Nephron (organoid): ENCODE results near the gene FMN2.
"Not testable (repeated sequence)": the region's sequence is repeated elsewhere in the genome, so short reads cannot be mapped to it uniquely, and the experiment has no call there.

Experiments used
- H3K27ac Mint-ChIP-seq, 3 experiments: 2 replicates each; pipeline ENCODE4 v1.8.0; 2020; ENCODE audit warnings: mixed read lengths in 3 of 3, mild to moderate bottlenecking in 2 of 3, moderate library complexity in 1 of 3
- H3K27me3 Mint-ChIP-seq: 2 replicates; pipeline ENCODE4 v1.8.0; 2021; ENCODE audit warnings: low read depth, mild to moderate bottlenecking, moderate library complexity, mixed read lengths
- H3K36me3 Mint-ChIP-seq: 2 replicates; pipeline ENCODE4 v1.8.0; 2020; ENCODE audit warnings: low read depth, mixed read lengths
- H3K4me1 Mint-ChIP-seq: 2 replicates; pipeline ENCODE4 v1.8.0; 2020; ENCODE audit warnings: mixed read lengths
- H3K4me3 Mint-ChIP-seq, 3 experiments: 2 replicates each; pipeline ENCODE4 v1.8.0; 2020; ENCODE audit warnings: mild to moderate bottlenecking in 3 of 3, mixed read lengths in 3 of 3, moderate library complexity in 2 of 3
- H3K9me3 Mint-ChIP-seq: 2 replicates; pipeline ENCODE4 v1.8.0; 2020; ENCODE audit warnings: mixed read lengths
- TF ChIP-seq, protein P1 (sequence below), 3 experiments: fragments of 200-600 bp; sonication (generic); IDR thresholded peaks; one replicate each; pipeline ENCODE4 v1.5.0; 2021; ENCODE audit warnings: antibody characterized with exemption in 3 of 3; ENCODE audit not compliant: unreplicated experiment in 3 of 3

FMN2 gene

DNA sequence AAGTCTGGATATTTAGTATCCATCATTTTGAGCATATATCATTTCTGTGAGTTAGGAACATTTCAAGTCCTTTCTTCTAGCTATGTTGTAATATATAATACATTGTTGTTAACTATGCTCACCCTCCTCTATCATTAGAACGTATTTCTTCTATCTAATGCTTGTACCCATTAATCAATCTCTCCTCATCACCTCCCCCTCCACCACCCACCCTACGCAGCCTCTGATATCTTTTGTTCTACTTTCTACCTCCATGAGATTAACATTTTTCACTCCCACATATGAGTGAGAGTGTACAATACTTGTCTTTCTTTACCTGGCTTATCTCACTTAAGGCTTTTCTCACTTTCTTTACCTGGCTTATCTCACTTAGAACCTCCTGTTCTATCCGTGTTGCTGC is 156.2 kb downstream of the FMN2 start:
- TF ChIP-seq, protein P1, sequence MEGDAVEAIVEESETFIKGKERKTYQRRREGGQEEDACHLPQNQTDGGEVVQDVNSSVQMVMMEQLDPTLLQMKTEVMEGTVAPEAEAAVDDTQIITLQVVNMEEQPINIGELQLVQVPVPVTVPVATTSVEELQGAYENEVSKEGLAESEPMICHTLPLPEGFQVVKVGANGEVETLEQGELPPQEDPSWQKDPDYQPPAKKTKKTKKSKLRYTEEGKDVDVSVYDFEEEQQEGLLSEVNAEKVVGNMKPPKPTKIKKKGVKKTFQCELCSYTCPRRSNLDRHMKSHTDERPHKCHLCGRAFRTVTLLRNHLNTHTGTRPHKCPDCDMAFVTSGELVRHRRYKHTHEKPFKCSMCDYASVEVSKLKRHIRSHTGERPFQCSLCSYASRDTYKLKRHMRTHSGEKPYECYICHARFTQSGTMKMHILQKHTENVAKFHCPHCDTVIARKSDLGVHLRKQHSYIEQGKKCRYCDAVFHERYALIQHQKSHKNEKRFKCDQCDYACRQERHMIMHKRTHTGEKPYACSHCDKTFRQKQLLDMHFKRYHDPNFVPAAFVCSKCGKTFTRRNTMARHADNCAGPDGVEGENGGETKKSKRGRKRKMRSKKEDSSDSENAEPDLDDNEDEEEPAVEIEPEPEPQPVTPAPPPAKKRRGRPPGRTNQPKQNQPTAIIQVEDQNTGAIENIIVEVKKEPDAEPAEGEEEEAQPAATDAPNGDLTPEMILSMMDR (IDR thresholded peaks at IDR 0.05; ENCODE audit: unreplicated experiment in 3 of 3) = no peak
- Mint-ChIP-seq H3K4me1 (no peaks in the 10 kb centered on the region), H3K27ac (no peak overlapping the region), H3K27me3 (no peaks in the 10 kb centered on the region), H3K4me3 (no peak overlapping the region), H3K36me3 (no peaks in the 10 kb centered on the region), H3K9me3 (peaks cover 33% of the 10 kb centered on the region)

DNA sequence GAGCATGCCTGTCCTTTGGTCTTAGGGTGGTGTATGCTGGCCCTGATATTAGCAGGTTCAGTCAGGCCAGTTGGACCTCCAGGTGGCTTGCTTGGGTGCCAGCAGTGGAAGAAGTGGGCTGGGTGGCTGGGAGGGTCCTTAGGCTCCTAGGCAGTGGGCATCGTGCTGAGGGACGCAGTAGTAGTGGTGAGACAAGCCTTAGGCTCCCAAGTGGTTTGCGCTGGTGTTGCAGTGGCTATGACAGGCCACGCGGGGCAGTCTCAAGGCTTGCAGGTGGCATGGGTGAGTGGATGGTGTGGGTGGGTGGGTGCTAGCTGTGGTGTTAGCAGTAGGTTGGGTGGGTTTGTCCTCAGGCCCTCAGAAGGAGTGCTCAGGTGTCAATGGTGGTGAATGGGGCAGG is 162.3 kb downstream of the FMN2 start:
- H3K9me3 Mint-ChIP-seq = peaks cover 45% of the 10 kb centered on the region
- TF ChIP-seq, protein P1 (IDR thresholded peaks at IDR 0.05; ENCODE audit: unreplicated experiment in 3 of 3) = no peak
- H3K36me3 Mint-ChIP-seq = no peaks in the 10 kb centered on the region

DNA sequence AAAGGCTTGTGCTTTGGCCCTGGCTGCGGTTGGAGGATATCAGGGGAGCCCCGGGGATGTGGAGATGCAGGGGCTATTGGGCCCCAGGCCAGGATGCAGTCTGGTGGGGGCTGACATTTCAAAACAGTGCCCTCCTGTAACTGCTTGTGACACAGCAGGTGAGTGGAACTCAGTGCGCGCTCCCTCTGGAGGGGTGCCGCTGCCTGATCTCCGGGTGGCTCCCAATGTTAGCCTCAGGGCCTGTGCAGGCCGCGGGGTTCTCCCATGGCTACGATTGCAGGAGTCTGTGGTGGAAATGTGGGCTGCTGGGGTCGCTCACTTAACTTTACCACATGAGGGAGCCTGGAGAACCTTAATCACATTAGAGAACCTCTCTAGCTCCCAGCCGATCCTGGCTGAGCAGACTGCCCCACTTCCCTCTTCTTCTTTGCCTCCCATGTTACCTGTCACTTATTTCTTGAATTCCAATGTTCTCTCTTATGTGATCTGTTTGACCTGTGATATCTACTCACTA is 163.2 kb downstream of the FMN2 start:
- TF ChIP-seq, protein P1 (IDR thresholded peaks at IDR 0.05; ENCODE audit: unreplicated experiment in 3 of 3) = no peak
- H3K27me3 Mint-ChIP-seq = no peaks in the 10 kb centered on the region
- H3K4me3 Mint-ChIP-seq = no peak overlapping the region
- H3K4me1 Mint-ChIP-seq = no peaks in the 10 kb centered on the region
- peaks cover 36% of the 10 kb centered on the region for H3K9me3 Mint-ChIP-seq
- H3K36me3 Mint-ChIP-seq = no peaks in the 10 kb centered on the region
- no peak overlapping the region for H3K27ac Mint-ChIP-seq

More for the DNA sequence above, 162.3 kb downstream of the FMN2 start:
- no peak overlapping the region for H3K27ac Mint-ChIP-seq
- H3K4me1 Mint-ChIP-seq = no peaks in the 10 kb centered on the region
- no peaks in the 10 kb centered on the region for H3K27me3 Mint-ChIP-seq
- H3K4me3 Mint-ChIP-seq = no peak overlapping the region

DNA sequence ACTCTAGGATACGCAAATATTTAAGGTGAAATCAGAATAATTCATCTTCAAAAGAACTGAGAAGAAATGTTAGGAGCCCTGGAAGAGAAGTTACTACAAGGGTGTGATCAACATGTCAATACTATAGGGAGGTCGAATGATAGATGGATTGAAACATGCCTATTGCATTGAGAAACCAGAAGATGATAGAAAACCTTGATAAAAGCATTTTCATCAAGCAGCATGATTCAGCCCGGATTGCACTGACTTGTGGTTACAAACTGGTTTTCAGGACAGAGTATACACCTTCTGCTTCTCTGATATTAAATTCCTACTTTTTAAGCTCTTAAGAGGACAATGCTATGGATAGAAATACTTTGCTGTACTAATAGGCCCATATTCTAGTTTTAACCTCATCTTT is 164.2 kb downstream of the FMN2 start:
- Mint-ChIP-seq H3K9me3 (peaks cover 30% of the 10 kb centered on the region), H3K27ac (no peak overlapping the region), H3K4me3 (no peak overlapping the region), H3K4me1 (no peaks in the 10 kb centered on the region), H3K36me3 (no peaks in the 10 kb centered on the region), H3K27me3 (no peaks in the 10 kb centered on the region)
- TF ChIP-seq, protein P1 (IDR thresholded peaks at IDR 0.05; ENCODE audit: unreplicated experiment in 3 of 3) = no peak

DNA sequence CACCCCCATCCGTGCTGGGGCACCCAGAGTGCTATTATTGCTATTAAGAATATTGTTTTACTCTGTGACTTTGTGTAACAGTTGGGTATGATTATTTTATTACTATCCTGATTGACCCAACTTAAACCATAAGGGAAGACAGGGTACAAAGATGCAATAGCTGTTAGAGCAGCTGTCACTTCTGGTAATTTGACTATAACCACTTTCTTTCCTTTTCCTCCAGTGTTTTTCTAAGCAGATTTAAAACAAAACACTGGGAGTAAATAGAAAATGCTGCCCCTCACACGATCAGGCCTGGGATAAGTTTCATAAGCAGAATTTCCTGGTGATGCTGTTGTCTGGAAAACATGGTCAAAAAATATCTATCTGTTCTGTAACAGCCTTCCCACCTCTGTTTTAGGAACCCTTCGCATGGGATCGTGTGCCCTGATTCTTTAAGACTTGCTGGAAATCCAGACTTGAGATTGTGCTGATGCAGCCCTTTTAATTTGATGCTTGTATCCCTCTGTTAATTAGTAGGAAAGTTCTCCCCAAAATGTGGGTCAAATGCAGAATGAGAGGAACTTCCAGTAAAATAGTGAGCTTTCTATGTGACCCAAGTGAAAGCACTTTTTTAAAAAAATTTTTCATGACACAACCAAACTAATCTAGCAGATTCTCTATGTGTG is 165.3 kb downstream of the FMN2 start:
- Mint-ChIP-seq H3K9me3 (peaks cover 23% of the 10 kb centered on the region), H3K4me1 (no peaks in the 10 kb centered on the region), H3K27me3 (no peaks in the 10 kb centered on the region), H3K36me3 (no peaks in the 10 kb centered on the region), H3K4me3 (no peak overlapping the region), H3K27ac (no peak overlapping the region)
- TF ChIP-seq, protein P1 (IDR thresholded peaks at IDR 0.05; ENCODE audit: unreplicated experiment in 3 of 3) = no peak

DNA sequence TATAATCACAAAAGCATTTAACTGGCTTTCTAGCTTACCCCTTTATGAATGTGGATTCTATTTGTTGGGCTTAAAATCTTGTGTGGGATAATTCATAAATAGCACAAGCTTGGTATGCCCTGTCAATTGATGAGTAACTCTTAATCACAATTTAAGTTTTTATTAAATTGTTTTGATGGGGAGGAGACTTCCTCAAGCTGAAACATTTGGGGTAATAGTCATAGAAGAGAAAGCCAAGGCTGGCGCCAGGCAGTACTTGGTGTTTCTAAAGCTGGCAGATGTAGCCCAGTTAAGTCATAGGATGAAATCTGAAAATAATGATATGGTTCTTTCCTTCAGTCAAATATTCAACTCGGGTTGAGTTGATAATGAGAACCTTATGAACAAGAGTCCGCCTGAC is 167.2 kb downstream of the FMN2 start:
- H3K4me1 Mint-ChIP-seq = no peaks in the 10 kb centered on the region
- no peak overlapping the region for H3K27ac Mint-ChIP-seq
- H3K9me3 Mint-ChIP-seq = peaks cover 8% of the 10 kb centered on the region
- H3K4me3 Mint-ChIP-seq = no peak overlapping the region
- no peaks in the 10 kb centered on the region for H3K36me3 Mint-ChIP-seq
- TF ChIP-seq, protein P1 (IDR thresholded peaks at IDR 0.05; ENCODE audit: unreplicated experiment in 3 of 3) = no peak
- no peaks in the 10 kb centered on the region for H3K27me3 Mint-ChIP-seq

DNA sequence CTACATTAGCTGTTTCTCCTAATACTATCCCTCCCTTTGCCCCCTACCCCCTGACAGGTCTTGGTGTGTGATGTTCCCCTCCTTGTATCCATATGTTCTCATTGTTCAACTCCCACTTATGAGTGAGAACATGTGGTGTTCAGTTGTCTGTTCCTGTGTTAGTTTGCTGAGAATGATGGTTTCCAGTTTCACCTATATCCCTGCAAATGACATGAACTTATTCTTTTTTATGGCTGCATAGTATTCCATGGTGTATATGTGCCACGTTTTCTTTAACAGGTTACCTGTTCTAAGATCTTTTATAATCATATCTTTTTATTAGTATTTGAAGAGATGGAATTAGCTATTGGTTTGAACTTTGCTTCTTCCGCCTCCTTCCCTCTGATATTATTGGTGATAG is 172.8 kb downstream of the FMN2 start:
- not testable (repeated sequence) for H3K36me3 Mint-ChIP-seq, H3K27me3 Mint-ChIP-seq, H3K4me3 Mint-ChIP-seq, H3K4me1 Mint-ChIP-seq, H3K27ac Mint-ChIP-seq
- peaks cover 14% of the 10 kb centered on the region for H3K9me3 Mint-ChIP-seq
